Measurements from ENCODE around the gene MAPK14. TPM values are rescaled to one million over a fixed set of nuclear protein-coding genes. Genes with fewer than 3 reads are reported as not detected.

Gene MAPK14
- total and polyA plus RNA-seq, 9 of the 15 experiments (the other 6 are each of a cell fraction or from before 2014, with no cell fraction given): 8.8 to 62.7 (median 35.5) TPM

DNA sequence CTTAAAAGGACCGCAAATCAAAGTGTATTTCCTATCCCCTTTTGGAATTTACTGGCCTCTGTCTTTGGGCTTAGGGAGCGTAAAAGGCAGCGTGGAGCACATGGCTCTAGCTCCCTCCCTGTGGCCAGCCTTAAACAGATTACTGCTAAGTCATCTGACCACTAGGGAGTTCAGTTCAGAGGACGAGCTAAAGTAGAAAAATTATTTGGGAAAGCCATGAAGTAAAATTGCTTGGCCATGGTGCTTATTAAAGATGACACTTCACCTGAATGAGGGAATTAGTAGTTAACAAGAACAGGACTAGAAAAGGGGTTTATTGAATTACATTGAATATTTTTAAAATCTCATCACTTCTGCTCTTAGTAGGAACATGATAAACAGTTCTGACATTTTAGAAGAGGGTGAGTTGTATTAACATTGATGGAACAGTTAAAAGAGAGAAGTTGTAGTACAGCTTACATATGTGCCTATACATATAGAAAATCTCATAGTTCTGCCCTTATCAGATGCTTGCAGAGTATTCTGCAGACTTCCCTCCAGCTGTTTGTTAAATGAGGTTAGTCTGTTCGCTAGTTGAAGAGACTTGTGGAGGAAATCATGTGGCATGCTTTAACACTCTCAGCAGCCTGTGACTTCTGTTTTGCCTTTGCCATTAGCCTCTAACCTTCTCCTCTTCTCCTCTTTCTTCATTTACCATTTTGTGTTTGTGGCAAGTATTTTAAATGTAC, 71.5 kb downstream of the MAPK14 start (continued):
- TF ChIP-seq, protein P1, sequence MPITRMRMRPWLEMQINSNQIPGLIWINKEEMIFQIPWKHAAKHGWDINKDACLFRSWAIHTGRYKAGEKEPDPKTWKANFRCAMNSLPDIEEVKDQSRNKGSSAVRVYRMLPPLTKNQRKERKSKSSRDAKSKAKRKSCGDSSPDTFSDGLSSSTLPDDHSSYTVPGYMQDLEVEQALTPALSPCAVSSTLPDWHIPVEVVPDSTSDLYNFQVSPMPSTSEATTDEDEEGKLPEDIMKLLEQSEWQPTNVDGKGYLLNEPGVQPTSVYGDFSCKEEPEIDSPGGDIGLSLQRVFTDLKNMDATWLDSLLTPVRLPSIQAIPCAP (CRISPR knock-in tag; IDR thresholded peaks at IDR 0.05; ENCODE audit: borderline replicate concordance): no peak
- TF ChIP-seq NFE2 (IDR thresholded peaks at IDR 0.05; ENCODE audit: low read depth) (peak; percentile 92), ZNF24 (IDR thresholded peaks at IDR 0.05) (no peak), C11orf30 (IDR thresholded peaks at IDR 0.05; ENCODE audit: low read depth) (peak; percentile 88), ZNF431 (CRISPR knock-in tag; IDR thresholded peaks at IDR 0.05) (no peak), SAFB2 (IDR thresholded peaks at IDR 0.05; ENCODE audit: borderline replicate concordance, low read depth, low read length, severe bottlenecking) (no peak), TRIM28 (IDR thresholded peaks at IDR 0.05) (no peak), CSDE1 (IDR thresholded peaks at IDR 0.05) (no peak), RBBP5 (IDR thresholded peaks at IDR 0.05; ENCODE audit: borderline replicate concordance, insufficient read depth, low read length, poor library complexity, severe bottlenecking) (no peak), CBFA2T3 (IDR thresholded peaks at IDR 0.05) (peak; percentile 82), TAF1 (IDR thresholded peaks at IDR 0.05; ENCODE audit: control insufficient read depth, extremely low read depth, insufficient read depth, low read length, severe bottlenecking) (no peak), RAD21 (CRISPR knock-in tag; conservative IDR thresholded peaks at IDR 0.05 in 1 of 2, IDR thresholded peaks at IDR 0.05 in 1 of 2) (peak in 1 of 2 experiments; percentile 8; a peak in 2 of 4 replicates), TAL1 (IDR thresholded peaks at IDR 0.05) (peak; percentile 63), RFX7 (CRISPR knock-in tag; IDR thresholded peaks at IDR 0.05) (no peak), SMARCB1 (IDR thresholded peaks at IDR 0.05; ENCODE audit: insufficient read length, low read depth) (no peak), HDAC2 (IDR thresholded peaks at IDR 0.05) (no peak; the same call in 1 of the 2 replicates), POLR2A (conservative IDR thresholded peaks at IDR 0.05) (no peak), LCOR (CRISPR knock-in tag; IDR thresholded peaks at IDR 0.05) (no peak), DPF2 (IDR thresholded peaks at IDR 0.05) (peak; percentile 84), ZNF785 (CRISPR knock-in tag; IDR thresholded peaks at IDR 0.05) (no peak), ESRRA (IDR thresholded peaks at IDR 0.05; ENCODE audit: borderline replicate concordance, low read depth) (no peak), ZNF778 (CRISPR knock-in tag; IDR thresholded peaks at IDR 0.05) (no peak), ZZZ3 (IDR thresholded peaks at IDR 0.05) (no peak)
- TF ChIP-seq, protein P2, sequence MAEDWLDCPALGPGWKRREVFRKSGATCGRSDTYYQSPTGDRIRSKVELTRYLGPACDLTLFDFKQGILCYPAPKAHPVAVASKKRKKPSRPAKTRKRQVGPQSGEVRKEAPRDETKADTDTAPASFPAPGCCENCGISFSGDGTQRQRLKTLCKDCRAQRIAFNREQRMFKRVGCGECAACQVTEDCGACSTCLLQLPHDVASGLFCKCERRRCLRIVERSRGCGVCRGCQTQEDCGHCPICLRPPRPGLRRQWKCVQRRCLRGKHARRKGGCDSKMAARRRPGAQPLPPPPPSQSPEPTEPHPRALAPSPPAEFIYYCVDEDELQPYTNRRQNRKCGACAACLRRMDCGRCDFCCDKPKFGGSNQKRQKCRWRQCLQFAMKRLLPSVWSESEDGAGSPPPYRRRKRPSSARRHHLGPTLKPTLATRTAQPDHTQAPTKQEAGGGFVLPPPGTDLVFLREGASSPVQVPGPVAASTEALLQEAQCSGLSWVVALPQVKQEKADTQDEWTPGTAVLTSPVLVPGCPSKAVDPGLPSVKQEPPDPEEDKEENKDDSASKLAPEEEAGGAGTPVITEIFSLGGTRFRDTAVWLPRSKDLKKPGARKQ (CRISPR knock-in tag; IDR thresholded peaks at IDR 0.05): 0 out of 2 replicates have a peak, but pooled peaks have one; percentile 34
- TF ChIP-seq, protein P3, sequence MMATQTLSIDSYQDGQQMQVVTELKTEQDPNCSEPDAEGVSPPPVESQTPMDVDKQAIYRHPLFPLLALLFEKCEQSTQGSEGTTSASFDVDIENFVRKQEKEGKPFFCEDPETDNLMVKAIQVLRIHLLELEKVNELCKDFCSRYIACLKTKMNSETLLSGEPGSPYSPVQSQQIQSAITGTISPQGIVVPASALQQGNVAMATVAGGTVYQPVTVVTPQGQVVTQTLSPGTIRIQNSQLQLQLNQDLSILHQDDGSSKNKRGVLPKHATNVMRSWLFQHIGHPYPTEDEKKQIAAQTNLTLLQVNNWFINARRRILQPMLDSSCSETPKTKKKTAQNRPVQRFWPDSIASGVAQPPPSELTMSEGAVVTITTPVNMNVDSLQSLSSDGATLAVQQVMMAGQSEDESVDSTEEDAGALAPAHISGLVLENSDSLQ (IDR thresholded peaks at IDR 0.05): peak; percentile 30; the same call in 1 of the 2 replicates
- TF ChIP-seq, protein P4, sequence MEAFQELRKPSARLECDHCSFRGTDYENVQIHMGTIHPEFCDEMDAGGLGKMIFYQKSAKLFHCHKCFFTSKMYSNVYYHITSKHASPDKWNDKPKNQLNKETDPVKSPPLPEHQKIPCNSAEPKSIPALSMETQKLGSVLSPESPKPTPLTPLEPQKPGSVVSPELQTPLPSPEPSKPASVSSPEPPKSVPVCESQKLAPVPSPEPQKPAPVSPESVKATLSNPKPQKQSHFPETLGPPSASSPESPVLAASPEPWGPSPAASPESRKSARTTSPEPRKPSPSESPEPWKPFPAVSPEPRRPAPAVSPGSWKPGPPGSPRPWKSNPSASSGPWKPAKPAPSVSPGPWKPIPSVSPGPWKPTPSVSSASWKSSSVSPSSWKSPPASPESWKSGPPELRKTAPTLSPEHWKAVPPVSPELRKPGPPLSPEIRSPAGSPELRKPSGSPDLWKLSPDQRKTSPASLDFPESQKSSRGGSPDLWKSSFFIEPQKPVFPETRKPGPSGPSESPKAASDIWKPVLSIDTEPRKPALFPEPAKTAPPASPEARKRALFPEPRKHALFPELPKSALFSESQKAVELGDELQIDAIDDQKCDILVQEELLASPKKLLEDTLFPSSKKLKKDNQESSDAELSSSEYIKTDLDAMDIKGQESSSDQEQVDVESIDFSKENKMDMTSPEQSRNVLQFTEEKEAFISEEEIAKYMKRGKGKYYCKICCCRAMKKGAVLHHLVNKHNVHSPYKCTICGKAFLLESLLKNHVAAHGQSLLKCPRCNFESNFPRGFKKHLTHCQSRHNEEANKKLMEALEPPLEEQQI (IDR thresholded peaks at IDR 0.05): no peak
